K562 (cell line): ENCODE measurements around the gene WWOX. TPM values are rescaled to one million over a fixed set of nuclear protein-coding genes. Genes with fewer than 3 reads are reported as not detected.
A peak's percentile ranks its signal among the peaks of the same experiment; 100 is the strongest.

Experiments used
- ATAC-seq: fragments of 200-7000 bp; cut with Tn5 transposase; 3 replicates; pipeline ENCODE4 v1.9.1; 2020; ENCODE audit warnings: moderate library complexity
- BruUV-seq: library from RNA; stranded (reverse); fragments of 400-500 nt; replicated peaks from 2 replicates; lab custom pipeline; 2021; lab: Mats Ljungman, UMichigan
- CTCF ChIA-PET: fragments of 300-600 bp; formaldehyde crosslinking; extraction: SDS; loops from one replicate; lab custom pipeline; 2021; ENCODE audit warnings: low intra/inter-chr PET ratio; lab: Yijun Ruan, JAX
- POLR2A ChIA-PET: fragments of 300-600, 350-650 bp; sonication (Branson Sonifier 250); formaldehyde crosslinking; extraction: SDS; loops from one replicate; lab custom pipeline; 2021; ENCODE audit warnings: antibody characterized with exemption, inconsistent platforms; lab: Yijun Ruan, JAX
- DNase-seq, 4 experiments: peaks; one replicate each; pipeline versions ENCODE4 v3.0.0 to v3.0.0-alpha.2; 2011 to 2018; ENCODE audit warnings: low spot score in 3 of 4, mixed read lengths in 3 of 4; ENCODE audit errors: extremely low read depth in 1 of 4
- FAIRE-seq: peaks from 2 replicates; lab custom pipeline; 2011; peaks lifted over from hg19 to GRCh38; lab: Jason Lieb, UNC
- H2AFZ ChIP-seq: 2 replicates; pipeline ENCODE4 v1.6.0; 2011; ENCODE audit warnings: low read depth, low read length, control low read depth, inconsistent platforms
- H3K27ac ChIP-seq: fragments of 200-600 bp; 3 replicates; pipeline ENCODE4 v1.8.0; 2011; ENCODE audit warnings: low read depth, mild to moderate bottlenecking, control low read depth, inconsistent platforms, low read length, moderate library complexity, mixed read lengths; ENCODE audit errors: extremely low read depth
- H3K27me3 ChIP-seq, 2 experiments: fragments of 300-600 bp in 1 of 2; 2 replicates in 1 of 2; 3 replicates in 1 of 2; pipeline versions ENCODE4 v1.6.0 to v1.8.0; 2011; ENCODE audit warnings: inconsistent platforms in 2 of 2, low read length in 2 of 2, mild to moderate bottlenecking in 1 of 2, mixed read lengths in 1 of 2, moderate library complexity in 1 of 2; ENCODE audit not compliant: control insufficient read depth in 2 of 2, insufficient read depth in 2 of 2
- H3K36me3 ChIP-seq: fragments of 300-600 bp; 3 replicates; pipeline ENCODE4 v1.8.0; 2011; ENCODE audit warnings: mild to moderate bottlenecking, low read length, inconsistent platforms; ENCODE audit not compliant: control insufficient read depth, insufficient read depth
- H3K4me1 ChIP-seq, 2 experiments: fragments of 200-600 bp in 1 of 2; replicated peaks in 1 of 2; 2 replicates in 1 of 2; 3 replicates in 1 of 2; pipeline versions ENCODE4 v1.5.1 to v1.8.0; 2011; ENCODE audit warnings: inconsistent platforms in 2 of 2, low read length in 2 of 2, mild to moderate bottlenecking in 1 of 2, mixed read lengths in 1 of 2, moderate library complexity in 1 of 2; ENCODE audit not compliant: control insufficient read depth in 2 of 2, insufficient read depth in 2 of 2
- H3K4me2 ChIP-seq: 2 replicates; pipeline ENCODE4 v1.6.1; 2011; ENCODE audit warnings: low read length, control low read depth, inconsistent platforms, mixed read lengths; ENCODE audit not compliant: insufficient read depth
- H3K4me3 ChIP-seq: fragments of 200-600 bp; sonication (generic), shearing (Covaris generic); 2 replicates; pipeline ENCODE4 v1.5.1; 2016; ENCODE audit warnings: control low read depth, inconsistent platforms
- H3K79me2 ChIP-seq: fragments of 200-600 bp; 3 replicates; pipeline ENCODE4 v1.8.0; 2011; ENCODE audit warnings: low read length, inconsistent platforms; ENCODE audit not compliant: control insufficient read depth, insufficient read depth
- H3K9ac ChIP-seq, 2 experiments: 2 replicates each; pipeline versions ENCODE4 v1.6.0 to v1.6.1; 2011; ENCODE audit warnings: low read depth in 2 of 2, low read length in 2 of 2, control low read depth in 1 of 2, inconsistent platforms in 1 of 2, mild to moderate bottlenecking in 1 of 2, mixed read lengths in 1 of 2; ENCODE audit not compliant: insufficient read depth in 1 of 2
- H3K9me1 ChIP-seq: one replicate; pipeline ENCODE4 v1.6.0; 2011; ENCODE audit warnings: inconsistent platforms, mild to moderate bottlenecking, low read length, moderate library complexity; ENCODE audit not compliant: control insufficient read depth, insufficient read depth
- H3K9me3 ChIP-seq: replicated peaks from 2 replicates; pipeline ENCODE4 v1.5.1; 2011; ENCODE audit warnings: low read depth, low read length, inconsistent platforms; ENCODE audit not compliant: control insufficient read depth, insufficient read depth
- H4K20me1 ChIP-seq: replicated peaks from 2 replicates; pipeline ENCODE4 v1.6.1; 2011; ENCODE audit warnings: low read length, inconsistent platforms, mixed read lengths; ENCODE audit not compliant: control insufficient read depth, insufficient read depth
- CEBPB ChIP-seq: fragments of 450-650 bp; IDR thresholded peaks from 2 replicates; pipeline ENCODE4 v1.6.1; 2016; ENCODE audit warnings: missing genetic modification characterization, missing compliant biosample characterization
- CEBPG ChIP-seq, 3 experiments: fragments of 200-800 bp in 1 of 3; sonication (Bioruptor generic) in 1 of 3; sonication (generic) in 1 of 3; formaldehyde crosslinking in 1 of 3; IDR thresholded peaks in 2 of 3; conservative IDR thresholded peaks in 1 of 3; 2 replicates each; pipeline versions ENCODE4 v1.6.1 to v1.8.0; 2016 to 2022; ENCODE audit warnings: missing compliant biosample characterization in 2 of 3, missing genetic modification characterization in 2 of 3, mild to moderate bottlenecking in 1 of 3, missing genetic modification reagents in 1 of 3
- FOXJ2 ChIP-seq: fragments of 200-800 bp; sonication (Bioruptor generic); IDR thresholded peaks from 2 replicates; pipeline ENCODE4 v1.6.1; 2016; ENCODE audit warnings: missing genetic modification characterization, missing compliant biosample characterization
- WGBS: fragments of 100-300 bp; shearing (Covaris generic); methylation state at CpG from one replicate; pipeline ENCODE4 v1.1.6; 2016; ENCODE audit warnings: low coverage, mixed read lengths; ENCODE audit not compliant: insufficient coverage; ENCODE audit errors: missing lambda C conversion rate; 5-methylcytosine and 5-hydroxymethylcytosine counted together
- in situ Hi-C: fragments of 300-500 bp; cut with MboI; formaldehyde crosslinking; loops from 4 replicates; pipeline ENCODE4 v1.15.0; 2018; ENCODE audit warnings: inconsistent platforms, mixed read lengths
- intact Hi-C: fragments of 100-400 bp; cut with micrococcal nuclease; formaldehyde crosslinking; loops from 2 replicates; pipeline ENCODE4 v1.14.2; 2022
- polyA plus RNA-seq, 8 experiments: library from polyadenylated mRNA; depleted of rRNA in 4 of 8; stranded (reverse) in 5 of 8; unstranded in 3 of 8; fragments of >200 nt; fragmentation: Nextera tagmentation in 2 of 8; fragmentation: Illumina TruSeq in 1 of 8; extraction: Ambion mirVana in 2 of 8; extraction: Trizol in 1 of 8; gene quantifications; 2 replicates each; pipeline versions ENCODE4 v1.2.1 to v1.2.3, GENCODE V29; 2011 to 2014; ENCODE audit warnings: inconsistent platforms in 1 of 8, missing spikeins in 1 of 8
- total RNA-seq, 7 experiments: library from RNA; depleted of rRNA in 6 of 7; stranded (reverse); fragments of >200 nt in 6 of 7; fragmentation: Illumina TruSeq in 2 of 7; extraction: Trizol in 2 of 7; gene quantifications; 2 replicates each; pipeline versions ENCODE4 v1.2.1 to v1.2.3, GENCODE V29; 2011 to 2021; ENCODE audit warnings: low replicate concordance in 1 of 7
- TF ChIP-seq, protein P1 (sequence below), 2 experiments: fragments of 150-350 bp in 1 of 2; IDR thresholded peaks; 2 replicates each; pipeline ENCODE4 v1.6.1; 2012 to 2016; ENCODE audit warnings: low read depth in 2 of 2, low read length in 2 of 2, mild to moderate bottlenecking in 1 of 2, moderate library complexity in 1 of 2

Gene WWOX
- total and polyA plus RNA-seq, 9 of the 15 experiments (the other 6 are each of a cell fraction or from before 2014, with no cell fraction given) = 1.6 to 22.7 (median 8.1) TPM

DNA sequence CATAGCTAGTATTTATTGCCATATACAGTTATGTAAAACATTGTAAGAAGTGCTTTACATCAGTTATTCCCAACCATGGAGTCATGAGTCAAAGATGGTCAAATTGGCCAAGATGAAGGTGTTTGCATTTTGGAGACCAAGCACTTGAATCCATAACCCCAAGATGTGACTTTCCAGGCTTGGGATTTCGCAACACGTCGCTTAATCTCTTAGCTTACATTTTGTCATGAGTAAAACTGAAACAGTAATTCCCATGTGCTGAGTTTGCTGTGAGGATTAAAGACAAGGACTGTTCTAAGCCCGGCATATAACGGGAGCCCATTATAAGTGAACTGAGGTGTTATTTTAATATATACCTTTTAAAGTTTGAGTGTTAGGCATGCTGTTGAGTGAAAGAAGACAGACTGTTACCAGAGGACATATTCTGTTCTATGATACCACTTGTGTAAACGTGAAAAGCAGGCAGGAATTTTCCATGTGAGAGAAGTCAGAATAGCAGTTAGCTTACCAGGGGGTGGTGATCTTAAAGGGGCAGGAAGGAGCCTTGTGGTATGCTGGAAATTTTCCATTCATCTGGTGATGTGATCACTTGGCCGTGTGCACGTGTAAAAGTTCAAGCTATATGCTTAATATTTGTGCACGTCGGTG, 484.9 kb downstream of the WWOX start:
- in situ Hi-C loops (no loop called here), intact Hi-C loops (no loop called here)
- no peak overlapping the region for H2AFZ ChIP-seq
- H3K9me3 ChIP-seq = no peaks in the 10 kb centered on the region
- H3K4me3 ChIP-seq = no peak overlapping the region
- H3K4me2 ChIP-seq = no peak overlapping the region
- H3K36me3 ChIP-seq = no peaks in the 10 kb centered on the region
- no peaks in the 10 kb centered on the region for H4K20me1 ChIP-seq
- no peak overlapping the region for H3K9ac ChIP-seq
- WGBS = 2% methylated on average over 10 of the region's 10 CpGs
- H3K4me1 ChIP-seq = no peaks in the 10 kb centered on the region
- POLR2A ChIA-PET = no interaction called here
- ATAC-seq = no peak
- no peak overlapping the region for H3K27ac ChIP-seq
- H3K79me2 ChIP-seq = no peaks in the 10 kb centered on the region
- BruUV-seq = no TSS peak
- TF ChIP-seq, protein P1, sequence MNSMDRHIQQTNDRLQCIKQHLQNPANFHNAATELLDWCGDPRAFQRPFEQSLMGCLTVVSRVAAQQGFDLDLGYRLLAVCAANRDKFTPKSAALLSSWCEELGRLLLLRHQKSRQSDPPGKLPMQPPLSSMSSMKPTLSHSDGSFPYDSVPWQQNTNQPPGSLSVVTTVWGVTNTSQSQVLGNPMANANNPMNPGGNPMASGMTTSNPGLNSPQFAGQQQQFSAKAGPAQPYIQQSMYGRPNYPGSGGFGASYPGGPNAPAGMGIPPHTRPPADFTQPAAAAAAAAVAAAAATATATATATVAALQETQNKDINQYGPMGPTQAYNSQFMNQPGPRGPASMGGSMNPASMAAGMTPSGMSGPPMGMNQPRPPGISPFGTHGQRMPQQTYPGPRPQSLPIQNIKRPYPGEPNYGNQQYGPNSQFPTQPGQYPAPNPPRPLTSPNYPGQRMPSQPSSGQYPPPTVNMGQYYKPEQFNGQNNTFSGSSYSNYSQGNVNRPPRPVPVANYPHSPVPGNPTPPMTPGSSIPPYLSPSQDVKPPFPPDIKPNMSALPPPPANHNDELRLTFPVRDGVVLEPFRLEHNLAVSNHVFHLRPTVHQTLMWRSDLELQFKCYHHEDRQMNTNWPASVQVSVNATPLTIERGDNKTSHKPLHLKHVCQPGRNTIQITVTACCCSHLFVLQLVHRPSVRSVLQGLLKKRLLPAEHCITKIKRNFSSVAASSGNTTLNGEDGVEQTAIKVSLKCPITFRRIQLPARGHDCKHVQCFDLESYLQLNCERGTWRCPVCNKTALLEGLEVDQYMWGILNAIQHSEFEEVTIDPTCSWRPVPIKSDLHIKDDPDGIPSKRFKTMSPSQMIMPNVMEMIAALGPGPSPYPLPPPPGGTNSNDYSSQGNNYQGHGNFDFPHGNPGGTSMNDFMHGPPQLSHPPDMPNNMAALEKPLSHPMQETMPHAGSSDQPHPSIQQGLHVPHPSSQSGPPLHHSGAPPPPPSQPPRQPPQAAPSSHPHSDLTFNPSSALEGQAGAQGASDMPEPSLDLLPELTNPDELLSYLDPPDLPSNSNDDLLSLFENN (IDR thresholded peaks at IDR 0.05; ENCODE audit: low read depth in 2 of 2, low read length in 2 of 2) = no peak
- peak; percentile 76 for TF ChIP-seq CEBPB
- TF ChIP-seq FOXJ2 (tag) = no peak
- no peak for TF ChIP-seq CEBPG (CRISPR knock-in tag; IDR thresholded peaks at IDR 0.05)
- peak; percentile 12 to 56; a peak in 1 of 4 replicates for TF ChIP-seq CEBPG (tag; conservative IDR thresholded peaks at IDR 0.05 in 1 of 2, IDR thresholded peaks at IDR 0.05 in 1 of 2)
- H3K9me1 ChIP-seq = no peaks in the 10 kb centered on the region
- no peak for DNase-seq
- FAIRE-seq = no peak
- H3K27me3 ChIP-seq = peaks cover under 1 to 2% of the 10 kb centered on the region in 2 experiments; a peak in 2 of 5 replicates
- CTCF ChIA-PET = no interaction called here
